DND-41 (cell line): ENCODE results near the gene ZNF740.

Experiments used
- ATAC-seq: fragments of 200-7000 bp; cut with Tn5 transposase; 3 replicates; pipeline ENCODE4 v1.9.1; 2021; ENCODE audit warnings: low read depth; ENCODE audit not compliant: insufficient read depth
- DNase-seq: peaks from one replicate; pipeline ENCODE4 v3.0.0-alpha.2; 2020
- H2AFZ ChIP-seq: 2 replicates; pipeline ENCODE4 v1.6.0; 2012; ENCODE audit warnings: low read depth, low read length
- H3K27ac ChIP-seq: 2 replicates; pipeline ENCODE4 v1.5.1; 2012; ENCODE audit warnings: low read length, inconsistent platforms
- H3K27me3 ChIP-seq: fragments of 200-600 bp; sonication (generic); 2 replicates; pipeline ENCODE4 v1.6.0; 2012; ENCODE audit warnings: low read length, mild to moderate bottlenecking, inconsistent platforms; ENCODE audit not compliant: insufficient read depth, poor library complexity
- H3K36me3 ChIP-seq: 2 replicates; pipeline ENCODE4 v1.5.1; 2012; ENCODE audit warnings: low read length, inconsistent platforms; ENCODE audit not compliant: insufficient read depth
- H3K4me1 ChIP-seq: 2 replicates; pipeline ENCODE4 v1.5.1; 2012; ENCODE audit warnings: mild to moderate bottlenecking, low read length; ENCODE audit not compliant: insufficient read depth
- H3K4me2 ChIP-seq: 2 replicates; pipeline ENCODE4 v1.6.0; 2012; ENCODE audit warnings: mild to moderate bottlenecking, moderate library complexity, low read length, inconsistent platforms; ENCODE audit not compliant: insufficient read depth
- H3K4me3 ChIP-seq, 2 experiments: fragments of 200-600 bp in 1 of 2; shearing (Covaris generic) in 1 of 2; 2 replicates each; pipeline ENCODE4 v1.5.1; 2012 to 2016; ENCODE audit warnings: inconsistent platforms in 2 of 2, low read length in 2 of 2, mild to moderate bottlenecking in 2 of 2, low read depth in 1 of 2, moderate library complexity in 1 of 2
- H3K79me2 ChIP-seq: 2 replicates; pipeline ENCODE4 v1.6.0; 2012; ENCODE audit warnings: low read length, inconsistent platforms; ENCODE audit not compliant: insufficient read depth
- H3K9ac ChIP-seq: 2 replicates; pipeline ENCODE4 v1.6.0; 2012; ENCODE audit warnings: low read depth, mild to moderate bottlenecking, inconsistent platforms, low read length, moderate library complexity
- H3K9me3 ChIP-seq: 2 replicates; pipeline ENCODE4 v1.5.1; 2012; ENCODE audit warnings: low read length, moderate library complexity, mild to moderate bottlenecking, inconsistent platforms; ENCODE audit not compliant: insufficient read depth, severe bottlenecking
- H4K20me1 ChIP-seq: 2 replicates; pipeline ENCODE4 v1.6.0; 2012; ENCODE audit warnings: low read length; ENCODE audit not compliant: insufficient read depth
- CTCF ChIP-seq: IDR thresholded peaks from 2 replicates; pipeline ENCODE4 v1.5.1; 2012; ENCODE audit warnings: borderline replicate concordance, low read length, moderate library complexity, mild to moderate bottlenecking; ENCODE audit not compliant: poor library complexity, severe bottlenecking; ENCODE audit errors: extremely low read depth
- EZH2 ChIP-seq: IDR thresholded peaks from 3 replicates; pipeline ENCODE4 v1.6.1; 2012; ENCODE audit warnings: borderline replicate concordance, low read depth, mild to moderate bottlenecking, moderate library complexity, low read length, inconsistent platforms; ENCODE audit not compliant: severe bottlenecking

Gene ZNF740

GRCh38 chr12:53194973-53195372, 14.5 kb downstream of the ZNF740 start:
- Histone ChIP-seq H3K27ac (no peak overlapping the region), H3K4me2 (no peak overlapping the region)
- TF ChIP-seq CTCF (no peak), EZH2 (no peak)

GRCh38 chr12:53195516-53196420, 15.2 kb downstream of the ZNF740 start:
- Histone ChIP-seq H3K36me3 (peaks cover 10% of the 10 kb centered on the region), H3K27ac (no peak overlapping the region), H2AFZ (no peak overlapping the region), H3K9me3 (no peaks in the 10 kb centered on the region), H4K20me1 (0 out of 2 replicates have a peak, but pooled peaks cover 3% of the 10 kb centered on the region), H3K79me2 (no peaks in the 10 kb centered on the region), H3K27me3 (no peaks in the 10 kb centered on the region), H3K4me2 (no peak overlapping the region), H3K4me1 (peaks cover 5% of the 10 kb centered on the region; the same call in 1 of the 2 replicates), H3K9ac (no peak overlapping the region), H3K4me3 (no peak overlapping the region)
- TF ChIP-seq CTCF (no peak), EZH2 (no peak)
- DNase-seq (no peak), ATAC-seq (no peak)

More at GRCh38 chr12:53194973-53195372, 14.5 kb downstream of the ZNF740 start:
- ATAC-seq (no peak), DNase-seq (no peak)
- no peaks in the 10 kb centered on the region for H3K27me3 ChIP-seq
- no peaks in the 10 kb centered on the region for H3K9me3 ChIP-seq
- H3K9ac ChIP-seq = no peak overlapping the region
- H3K4me1 ChIP-seq = peaks cover 5% of the 10 kb centered on the region; the same call in 1 of the 2 replicates
- 0 out of 2 replicates have a peak, but pooled peaks cover 3% of the 10 kb centered on the region for H4K20me1 ChIP-seq
- no peak overlapping the region for H2AFZ ChIP-seq
- H3K36me3 ChIP-seq = peaks cover 10% of the 10 kb centered on the region
- H3K79me2 ChIP-seq = no peaks in the 10 kb centered on the region
- no peak overlapping the region for H3K4me3 ChIP-seq

DNA sequence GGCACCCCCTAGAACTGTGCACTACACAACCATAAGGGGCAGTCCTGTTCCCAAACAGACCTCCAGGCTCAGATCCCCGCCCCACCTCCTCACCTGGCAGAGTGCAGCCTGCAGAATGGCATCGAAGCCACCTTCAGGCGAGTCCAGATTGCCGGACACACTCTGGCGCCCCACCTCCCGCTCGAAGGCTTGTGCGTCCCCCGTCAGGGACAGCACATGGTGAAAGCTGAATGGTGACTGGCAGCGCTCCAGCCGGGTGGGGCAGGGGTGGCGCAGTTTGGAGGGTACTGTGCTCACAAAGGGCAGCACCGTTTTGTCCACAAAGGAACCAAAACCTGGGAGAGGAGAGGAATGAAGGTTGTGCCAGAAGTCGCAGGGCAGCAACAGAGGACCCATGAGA, 16.0 kb downstream of the ZNF740 start:
- Histone ChIP-seq H3K79me2 (no peaks in the 10 kb centered on the region), H3K36me3 (0 out of 2 replicates have a peak, but pooled peaks cover 3% of the 10 kb centered on the region), H3K27ac (no peak overlapping the region), H3K4me3 (no peak overlapping the region), H3K4me1 (peaks cover 5% of the 10 kb centered on the region; the same call in 1 of the 2 replicates), H3K9me3 (no peaks in the 10 kb centered on the region), H2AFZ (no peak overlapping the region), H4K20me1 (no peaks in the 10 kb centered on the region), H3K9ac (no peak overlapping the region), H3K27me3 (no peaks in the 10 kb centered on the region), H3K4me2 (no peak overlapping the region)
- DNase-seq = no peak
- no peak for ATAC-seq
- no peak for TF ChIP-seq CTCF
- TF ChIP-seq EZH2 = no peak
